ENCODE data around the gene SYT11. TPM values are rescaled to one million over a fixed set of nuclear protein-coding genes. Genes with fewer than 3 reads are reported as not detected.
A peak's percentile ranks its signal among the peaks of the same experiment; 100 is the strongest.

Gene SYT11
- total and polyA plus RNA-seq, 10 of the 15 experiments (the other 5 are each of a cell fraction or from before 2014, with no cell fraction given) = 7.7 to 21.2 (median 13.5) TPM

- ATAC-seq (peak; percentile 71), FAIRE-seq (no peak), DNase-seq (ENCODE audit: low read depth, low spot score) (no peak)
- ChIA-PET POLR2A (interaction anchor here (0.5 to 2.0 kb wide), 4 partner anchors 9 to 87 kb away, joined by 3 to 9 read pairs (median 6); partner anchors contain the start of genes GON4L and SYT11), CTCF (interaction anchor here (0.6 kb wide), 1 partner anchor 9 kb away, joined by 4 read pairs; no protein-coding TSS in a partner anchor), SMC1A (ENCODE audit: uncharacterized antibody, unreplicated experiment) (interaction anchor here (0.8 to 1.3 kb wide), 3 partner anchors 34 to 90 kb away, joined by 3 to 8 read pairs (median 3); no protein-coding TSS in a partner anchor), RAD21 (ENCODE audit: unreplicated experiment) (interaction anchor here (0.8 to 1.3 kb wide), 2 partner anchors 9 to 218 kb away, joined by 3 to 5 read pairs; partner anchors contain the start of gene GON4L)
- Histone ChIP-seq H2AFZ (ENCODE audit: control insufficient read depth, low read depth, low read length) (no peak overlapping the region), H3K4me1 (ENCODE audit: control insufficient read depth, insufficient read depth, low read length) (no peaks in the 10 kb centered on the region; the same call in 1 of the 2 replicates), H3K9me3 (replicated peaks; ENCODE audit: control insufficient read depth, insufficient read depth, low read length) (no peaks in the 10 kb centered on the region), H4K20me1 (ENCODE audit: control insufficient read depth, insufficient read depth) (no peaks in the 10 kb centered on the region), H3K27me3 (replicated peaks in 1 of 2; ENCODE audit: control insufficient read depth in 2 of 2, insufficient read depth in 2 of 2, low read length in 1 of 2) (no peaks in the 10 kb centered on the region), H3K27ac (ENCODE audit: control insufficient read depth, insufficient read depth) (no peak overlapping the region), H3K4me2 (ENCODE audit: control insufficient read depth, insufficient read depth) (0 out of 2 replicates have a peak overlapping the region, but pooled peaks have one; percentile 3), H3K4me3 (no peak overlapping the region), H3K79me2 (ENCODE audit: control insufficient read depth, insufficient read depth, low read length) (peaks cover 40% of the 10 kb centered on the region), H3K9ac (ENCODE audit: control insufficient read depth, insufficient read depth, low read length) (no peak overlapping the region), H3K36me3 (ENCODE audit: control insufficient read depth in 2 of 2, insufficient read depth in 2 of 2, low read length in 1 of 2) (peaks cover 4 to 5% of the 10 kb centered on the region in 2 experiments)
- in situ Hi-C loops (cut with MboI) (no loop called here), intact Hi-C loops (cut with micrococcal nuclease; ENCODE audit: unreplicated experiment) (no loop called here)
- no TSS peak for BruUV-seq (replicated peaks)
- 94% methylated on average over 1 of the region's 1 CpG for WGBS (ENCODE audit: insufficient coverage, insufficient replicate concordance, low lambda C conversion rate, missing lambda C conversion rate)
- TF ChIP-seq BMI1 (IDR thresholded peaks at IDR 0.05; ENCODE audit: borderline replicate concordance) = peak; percentile 57; the same call in 1 of the 2 replicates
- TF ChIP-seq EGR1 (IDR thresholded peaks at IDR 0.05; ENCODE audit: borderline replicate concordance in 1 of 2, low read depth in 2 of 2, low read length in 2 of 2) = no peak
- TF ChIP-seq SPI1 (IDR thresholded peaks at IDR 0.05; ENCODE audit: borderline replicate concordance, insufficient read depth, low read depth, low read length) = no peak
- peak in 1 of 2 experiments; percentile 80; a peak in 2 of 4 replicates for TF ChIP-seq SRF (IDR thresholded peaks at IDR 0.05; ENCODE audit: low read depth in 2 of 2, low read length in 2 of 2)
- peak; percentile 11; the same call in 1 of the 2 replicates for TF ChIP-seq YY1 (IDR thresholded peaks at IDR 0.05; ENCODE audit: low read depth, low read length)
- TF ChIP-seq USF1 (IDR thresholded peaks at IDR 0.05; ENCODE audit: borderline replicate concordance, extremely low read length, insufficient read depth, low read depth, low read length) = no peak
- TF ChIP-seq SMARCA5 (IDR thresholded peaks at IDR 0.05) = no peak
- no peak for TF ChIP-seq MEF2B (IDR thresholded peaks at IDR 0.05; ENCODE audit: partially characterized antibody, poor library complexity, severe bottlenecking)
Observed at GRCh38 chr1:155847823-155848529, 11.4 kb upstream of the SYT11 start.

Data from GM12878 (cell line).